HAP-1 (cell line): ENCODE results near the gene CDK13.
"Not testable (repeated sequence)": the region's sequence is repeated elsewhere in the genome, so short reads cannot be mapped to it uniquely, and the experiment has no call there.

Experiments
- DNase-seq, 2 experiments: peaks; one replicate each; pipeline ENCODE4 v3.0.0-alpha.2; 2016 to 2020; ENCODE audit warnings: low spot score in 2 of 2
- H3K27me3 ChIP-seq: fragments of 250-450 bp; sonication (Bioruptor Pico); 2 replicates; pipeline ENCODE4 v1.5.1; 2020; ENCODE audit warnings: low read depth, mild to moderate bottlenecking, moderate library complexity
- H3K36me3 ChIP-seq: fragments of 250-450 bp; sonication (Bioruptor Pico); replicated peaks from 2 replicates; pipeline ENCODE4 v1.5.1; 2020; ENCODE audit warnings: mild to moderate bottlenecking
- H3K4me1 ChIP-seq: fragments of 250-450 bp; sonication (Bioruptor Pico); 2 replicates; pipeline ENCODE4 v1.5.1; 2020; ENCODE audit warnings: mild to moderate bottlenecking
- H3K4me3 ChIP-seq: fragments of 250-450 bp; sonication (Bioruptor Pico); 2 replicates; pipeline ENCODE4 v1.5.1; 2020; ENCODE audit warnings: mild to moderate bottlenecking, moderate library complexity
- H3K9me3 ChIP-seq: fragments of 250-450 bp; sonication (Bioruptor Pico); 2 replicates; pipeline ENCODE4 v1.5.1; 2020; ENCODE audit warnings: mild to moderate bottlenecking, moderate library complexity
- in situ Hi-C: fragments of 300-500 bp; cut with MboI; formaldehyde crosslinking; loops from 3 replicates; pipeline ENCODE4 v1.14.3; 2020; ENCODE audit warnings: low sequenced_read_pairs, inconsistent platforms, mixed read lengths

The CDK13 gene

DNA sequence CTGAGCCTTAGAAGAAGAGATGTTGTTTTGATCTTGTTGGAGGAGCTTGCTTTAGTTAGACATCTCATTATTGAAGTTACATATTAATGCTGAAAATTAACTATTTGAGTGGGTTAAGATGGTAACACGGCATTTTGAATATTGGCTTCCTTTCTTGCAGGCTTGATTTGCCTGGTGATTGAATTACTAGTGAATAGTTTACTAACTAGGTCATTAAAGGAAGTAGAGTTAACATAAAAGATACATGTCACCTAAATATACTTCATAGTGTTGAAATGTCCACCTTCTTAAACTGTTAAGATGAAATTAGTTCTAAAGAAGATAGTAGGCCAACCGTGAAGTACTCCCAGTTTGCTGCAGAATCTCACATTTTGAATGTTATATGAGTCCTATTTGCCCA lies 165.9 kb downstream of the CDK13 start:
- in situ Hi-C loops: no loop called here
- no peak for DNase-seq

DNA sequence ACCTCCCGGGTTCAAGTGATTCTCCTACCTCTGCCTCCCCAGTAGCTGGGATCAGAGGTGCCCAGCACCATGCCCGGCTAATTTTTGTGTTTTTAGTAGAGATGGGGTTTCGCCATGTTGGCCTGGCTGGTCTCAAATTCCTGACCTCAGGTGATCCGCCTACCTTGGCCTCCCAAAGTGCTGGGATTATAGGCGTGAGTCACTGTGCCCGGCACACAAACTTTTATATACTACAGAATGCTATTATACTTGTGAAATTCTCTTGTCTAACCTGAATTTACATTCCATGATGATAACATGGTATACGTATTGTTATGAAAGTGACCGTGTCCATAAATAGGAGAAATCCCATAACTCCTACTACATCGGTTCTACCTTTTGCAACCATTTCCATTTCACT lies 167.1 kb downstream of the CDK13 start:
- H3K4me1 ChIP-seq: peaks cover 11% of the 10 kb centered on the region
- H3K36me3 ChIP-seq, H3K27me3 ChIP-seq, in situ Hi-C loops, H3K9me3 ChIP-seq, H3K4me3 ChIP-seq: not testable (repeated sequence)
- peak; percentile 29 to 33 for DNase-seq

More for the DNA sequence above, 165.9 kb downstream of the CDK13 start:
- Histone ChIP-seq H3K27me3 (no peaks in the 10 kb centered on the region), H3K36me3 (no peaks in the 10 kb centered on the region), H3K4me1 (peaks cover 11% of the 10 kb centered on the region), H3K4me3 (no peak overlapping the region), H3K9me3 (no peaks in the 10 kb centered on the region)

DNA sequence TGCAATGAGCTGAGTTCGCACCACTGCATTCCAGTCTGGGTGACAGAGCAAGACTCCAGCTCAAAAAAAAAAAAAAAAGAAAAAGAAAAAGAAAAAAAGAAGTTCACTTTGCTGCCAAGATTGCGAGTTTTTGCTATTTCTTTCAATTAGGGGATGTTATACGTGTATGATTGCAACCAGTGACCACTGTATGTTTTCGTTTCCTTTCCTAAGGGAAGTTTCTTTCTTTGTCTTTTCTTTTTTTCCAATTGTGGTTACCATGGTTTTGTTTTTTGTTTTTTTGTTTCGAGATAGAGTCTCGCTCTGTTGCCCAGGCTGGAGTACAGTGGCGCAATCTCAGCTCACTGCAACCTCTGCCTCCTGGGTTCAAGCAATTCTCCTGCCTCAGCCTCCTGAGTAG lies 168.1 kb downstream of the CDK13 start:
- H3K27me3 ChIP-seq, H3K9me3 ChIP-seq, H3K4me3 ChIP-seq, H3K36me3 ChIP-seq, DNase-seq, in situ Hi-C loops: not testable (repeated sequence)
- H3K4me1 ChIP-seq: peaks cover 11% of the 10 kb centered on the region

DNA sequence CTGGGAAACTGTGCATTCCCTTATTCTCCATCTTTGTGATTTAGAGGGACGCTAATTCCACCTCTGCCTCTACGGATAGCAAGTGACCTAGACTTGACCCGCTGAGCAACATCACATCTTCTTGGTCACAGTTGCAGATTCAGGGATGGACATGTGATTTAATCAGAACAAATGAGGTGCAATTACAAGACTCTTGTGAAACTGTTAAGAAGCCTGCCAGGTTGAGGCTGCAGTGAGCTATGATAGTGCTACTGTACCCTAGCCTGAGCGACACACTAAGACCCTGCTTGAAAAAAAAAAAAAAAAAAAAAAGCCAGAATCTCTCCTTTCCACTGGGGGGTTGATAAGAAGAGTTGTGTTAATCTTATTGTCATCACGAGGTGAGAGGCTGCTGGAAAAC lies 170.0 kb downstream of the CDK13 start:
- Histone ChIP-seq H3K36me3 (no peaks in the 10 kb centered on the region), H3K9me3 (no peaks in the 10 kb centered on the region), H3K27me3 (no peaks in the 10 kb centered on the region), H3K4me3 (no peak overlapping the region), H3K4me1 (peaks cover 11% of the 10 kb centered on the region)
- in situ Hi-C loops: no loop called here
- DNase-seq: no peak

DNA sequence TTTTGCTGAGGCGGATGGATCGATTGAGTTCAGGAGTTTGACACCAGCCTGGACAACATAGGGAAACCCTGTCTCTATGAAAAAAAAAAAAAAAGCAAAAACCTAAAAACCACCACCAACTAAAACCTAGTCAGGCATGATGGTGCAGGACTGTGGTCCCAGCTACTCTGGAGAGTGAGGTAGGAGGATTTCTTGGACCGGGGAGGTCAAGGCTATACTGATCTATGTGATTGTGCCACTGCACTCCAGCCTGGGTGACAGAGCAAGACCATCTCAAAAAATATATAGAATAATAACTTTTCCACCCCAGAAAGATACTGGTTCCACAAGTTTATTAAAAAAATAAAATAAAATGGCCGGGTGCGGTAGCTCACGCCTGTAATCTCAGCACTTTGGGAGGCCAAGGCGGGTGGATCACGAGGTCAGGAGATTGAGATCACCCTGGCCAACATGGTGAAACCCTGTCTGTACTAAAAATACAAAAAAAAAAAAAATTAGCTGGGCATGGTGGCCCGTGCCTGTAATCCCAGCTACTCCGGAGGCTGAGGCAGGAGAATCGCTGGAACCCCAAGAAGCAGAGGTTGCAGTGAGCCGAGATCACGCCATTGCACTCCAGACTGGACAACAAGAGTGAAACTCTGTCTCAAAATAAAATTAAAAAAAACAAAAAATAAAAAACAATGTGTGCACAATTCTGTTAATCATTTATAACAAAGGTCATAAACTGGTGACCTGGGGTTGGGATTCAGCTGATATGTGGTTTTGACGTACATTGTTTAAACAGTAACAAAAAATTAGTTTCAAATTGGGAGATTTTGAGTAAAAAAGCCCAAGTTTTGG lies 172.3 kb downstream of the CDK13 start:
- not testable (repeated sequence) for H3K36me3 ChIP-seq, H3K4me1 ChIP-seq

DNA sequence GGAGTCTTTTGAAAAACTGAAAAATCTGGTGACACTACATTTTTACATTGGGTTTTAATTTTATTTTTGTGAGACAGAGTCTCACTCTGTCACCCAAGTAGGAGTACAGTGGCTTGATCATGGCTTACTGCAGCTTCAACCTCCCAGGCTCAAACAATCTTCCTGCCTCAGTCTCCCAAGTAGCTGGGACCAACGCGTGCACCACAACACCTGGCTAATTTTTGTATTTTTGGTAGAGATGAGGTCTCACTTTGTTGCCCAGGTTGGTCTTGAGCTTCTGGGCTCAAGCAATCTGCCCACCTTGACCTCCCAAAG lies 172.8 kb downstream of the CDK13 start:
- Histone ChIP-seq H3K9me3 (no peaks in the 10 kb centered on the region), H3K27me3 (no peaks in the 10 kb centered on the region), H3K36me3 (no peaks in the 10 kb centered on the region), H3K4me1 (peaks cover 2% of the 10 kb centered on the region; the same call in 1 of the 2 replicates), H3K4me3 (no peak overlapping the region)
- no peak for DNase-seq
- in situ Hi-C loops: no loop called here

More for the DNA sequence above, 172.3 kb downstream of the CDK13 start:
- H3K9me3 ChIP-seq, H3K27me3 ChIP-seq, in situ Hi-C loops, DNase-seq, H3K4me3 ChIP-seq: not testable (repeated sequence)

DNA sequence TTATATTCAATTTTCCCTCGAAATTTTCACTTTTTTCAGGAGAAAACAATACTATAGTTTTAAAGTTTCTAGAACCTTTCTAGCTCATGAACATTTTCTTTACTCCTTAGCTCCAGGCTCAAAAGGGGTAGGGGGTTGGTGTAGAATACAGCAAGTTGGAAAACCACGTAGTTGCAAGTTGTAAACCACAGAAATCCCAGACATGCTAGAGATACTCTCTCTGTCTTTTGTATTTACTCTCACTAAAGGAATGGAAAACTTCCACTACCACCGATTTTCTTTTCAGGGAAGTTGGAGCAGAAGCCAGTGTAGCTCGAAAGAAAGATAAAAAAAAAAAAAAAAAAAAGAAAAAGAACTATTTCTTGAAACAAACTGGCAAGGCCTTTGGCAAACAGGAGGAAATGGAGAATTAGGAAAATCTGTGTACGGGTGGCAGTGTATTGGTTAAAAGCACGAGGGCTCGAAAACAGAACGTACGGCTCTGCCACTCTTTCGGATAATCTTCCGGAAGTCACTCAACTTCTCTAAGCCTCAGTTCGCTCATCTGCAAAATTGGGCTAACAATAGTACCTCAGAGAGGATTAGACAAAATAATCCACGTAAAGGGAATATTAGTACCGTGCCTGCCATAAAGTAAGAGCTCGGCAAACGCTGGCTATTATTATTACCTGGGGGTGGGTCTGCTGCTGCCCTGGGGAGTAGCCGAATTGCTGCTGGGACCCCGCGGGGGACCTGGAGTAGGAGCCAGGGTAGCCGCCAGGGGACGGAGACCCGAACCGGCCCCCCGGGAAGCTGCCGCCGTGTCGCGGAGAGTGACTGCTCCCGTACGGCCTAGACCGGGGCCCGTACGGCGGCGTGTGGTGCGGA lies 183.7 kb downstream of the CDK13 start:
- in situ Hi-C loops: no loop called here
- peaks cover 9% of the 10 kb centered on the region for H3K4me1 ChIP-seq
- peak overlapping the region; percentile 96 for H3K4me3 ChIP-seq
- peak in 1 of 2 experiments; percentile 21 for DNase-seq
- H3K27me3 ChIP-seq: no peaks in the 10 kb centered on the region
- H3K9me3 ChIP-seq: no peaks in the 10 kb centered on the region
- H3K36me3 ChIP-seq: no peaks in the 10 kb centered on the region

DNA sequence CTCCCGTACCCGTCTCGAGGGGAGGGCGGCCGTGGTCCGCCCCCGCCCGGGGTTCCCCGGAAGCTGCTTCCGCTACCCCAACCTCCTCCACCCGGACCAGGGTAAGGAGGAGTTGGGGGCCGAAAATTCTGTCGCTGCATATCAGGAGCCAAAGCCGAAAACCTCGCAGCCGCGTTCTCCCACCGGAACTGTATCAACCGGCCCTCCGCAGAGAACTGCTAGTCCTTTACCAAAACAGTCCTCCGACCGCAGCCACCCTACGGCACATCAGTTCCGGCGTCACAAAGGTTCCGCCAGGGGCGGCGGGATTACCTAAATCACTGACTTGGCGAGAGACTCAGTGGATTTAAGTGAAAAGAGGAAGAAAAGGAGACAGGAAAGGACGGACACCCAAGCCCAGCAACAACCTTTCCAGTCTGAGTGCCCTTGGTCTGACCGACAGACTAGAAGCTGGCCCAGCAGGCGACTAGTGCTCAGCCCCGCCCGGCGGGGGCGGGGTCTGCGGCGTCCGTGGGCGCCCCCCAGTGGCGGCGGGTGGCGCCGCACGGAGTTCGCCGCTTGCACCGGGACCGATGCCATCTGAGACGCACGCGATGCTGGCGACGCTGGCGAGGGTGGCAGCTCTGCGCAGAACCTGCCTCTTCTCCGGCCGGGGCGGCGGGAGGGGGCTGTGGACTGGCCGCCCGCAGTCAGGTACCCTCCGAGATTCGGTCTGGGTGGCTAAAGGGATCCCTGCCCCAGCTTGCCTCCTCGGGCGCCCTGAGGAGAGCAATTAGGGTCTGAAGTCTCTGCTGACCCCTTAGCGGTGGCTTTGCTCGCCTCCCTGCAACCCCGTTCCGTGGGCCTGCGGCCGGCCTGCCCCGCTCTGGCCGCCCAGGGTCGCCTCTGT lies 184.6 kb downstream of the CDK13 start, which contains the start of the genes MPLKIP and SUGCT:
Gene MPLKIP (minus strand): TSS at position 195 of the 889 bp plus-strand sequence. CDS start 55 bp downstream, at position 140.
Gene SUGCT (plus strand): TSS at position 578 of the 889 bp plus-strand sequence.
- H3K4me3 ChIP-seq: peak within 1 kb of the TSS; percentile 96
- in situ Hi-C loops: no loop called here

DNA sequence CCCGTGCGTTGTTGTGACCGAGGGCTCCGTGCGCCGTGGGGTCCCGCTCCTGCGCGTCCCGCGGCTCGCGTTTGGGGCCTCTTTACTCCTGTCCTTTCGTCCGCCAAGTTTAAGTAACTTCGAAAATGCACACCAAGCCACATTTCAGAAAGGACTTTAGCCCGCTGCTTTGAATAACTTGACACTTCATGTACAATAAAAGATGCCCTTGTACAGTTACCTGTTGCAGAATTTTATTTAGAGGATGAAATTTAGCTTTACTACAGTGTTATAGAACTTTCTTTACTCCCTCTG lies 185.2 kb downstream of the CDK13 start:
- in situ Hi-C loops: no loop called here
- H3K4me1 ChIP-seq: peaks cover 9% of the 10 kb centered on the region
- H3K36me3 ChIP-seq: no peaks in the 10 kb centered on the region
- DNase-seq: no peak
- no peaks in the 10 kb centered on the region for H3K9me3 ChIP-seq
- no peaks in the 10 kb centered on the region for H3K27me3 ChIP-seq
- H3K4me3 ChIP-seq: peak overlapping the region; percentile 96

More for the DNA sequence above, 184.6 kb downstream of the CDK13 start, which contains the start of the genes MPLKIP and SUGCT:
- Histone ChIP-seq H3K4me1 (peaks cover 9% of the 10 kb centered on the region), H3K36me3 (no peaks in the 10 kb centered on the region), H3K9me3 (no peaks in the 10 kb centered on the region), H3K27me3 (no peaks in the 10 kb centered on the region)
- peak; percentile 76 to 89 for DNase-seq

DNA sequence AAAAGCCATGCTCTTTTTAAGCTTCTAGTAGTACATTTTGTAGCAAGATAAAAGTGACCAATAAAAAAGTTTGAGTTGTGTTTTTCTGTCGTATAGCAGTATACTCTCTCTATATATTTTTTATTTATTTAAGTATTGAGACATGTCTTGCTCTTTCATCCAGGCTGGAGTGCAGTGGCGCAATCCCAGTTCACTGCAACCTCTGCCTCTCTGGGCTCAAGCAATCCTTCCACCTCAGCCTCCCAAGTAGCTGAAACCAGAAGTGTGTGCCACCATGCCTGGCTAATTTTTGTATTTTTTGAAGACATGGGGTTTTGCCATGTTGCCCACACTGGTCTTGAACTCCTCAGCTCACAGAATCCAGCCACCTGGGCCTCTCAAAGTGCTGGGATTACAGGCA lies 187.5 kb downstream of the CDK13 start:
- no peak for DNase-seq
- Histone ChIP-seq H3K4me1 (peaks cover 9% of the 10 kb centered on the region; the same call in 1 of the 2 replicates), H3K4me3 (no peak overlapping the region), H3K9me3 (no peaks in the 10 kb centered on the region), H3K36me3 (no peaks in the 10 kb centered on the region), H3K27me3 (no peaks in the 10 kb centered on the region)
- in situ Hi-C loops: no loop called here

DNA sequence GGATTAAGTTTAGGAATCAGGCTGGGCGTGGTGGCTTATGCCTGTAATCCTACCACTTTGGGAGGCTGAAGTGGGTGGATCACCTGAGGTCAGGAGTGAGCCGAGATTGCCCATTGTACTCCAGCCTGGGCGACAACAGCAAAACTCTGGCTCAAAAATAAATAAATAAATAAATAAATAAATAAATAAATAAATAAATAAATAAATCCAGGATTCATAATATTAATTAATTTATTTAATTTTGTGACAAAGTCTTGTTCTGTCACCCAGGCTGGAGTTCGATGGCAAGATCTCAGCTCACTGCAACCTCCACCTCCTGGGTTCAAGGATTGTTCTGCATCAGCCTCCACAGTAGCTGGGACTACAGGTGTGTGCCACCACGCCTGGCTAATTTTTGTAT lies 188.9 kb downstream of the CDK13 start:
- Histone ChIP-seq H3K36me3 (no peaks in the 10 kb centered on the region), H3K4me3 (no peak overlapping the region), H3K4me1 (peaks cover 4% of the 10 kb centered on the region; the same call in 1 of the 2 replicates), H3K9me3 (no peaks in the 10 kb centered on the region), H3K27me3 (no peaks in the 10 kb centered on the region)
- in situ Hi-C loops: no loop called here
- no peak for DNase-seq

DNA sequence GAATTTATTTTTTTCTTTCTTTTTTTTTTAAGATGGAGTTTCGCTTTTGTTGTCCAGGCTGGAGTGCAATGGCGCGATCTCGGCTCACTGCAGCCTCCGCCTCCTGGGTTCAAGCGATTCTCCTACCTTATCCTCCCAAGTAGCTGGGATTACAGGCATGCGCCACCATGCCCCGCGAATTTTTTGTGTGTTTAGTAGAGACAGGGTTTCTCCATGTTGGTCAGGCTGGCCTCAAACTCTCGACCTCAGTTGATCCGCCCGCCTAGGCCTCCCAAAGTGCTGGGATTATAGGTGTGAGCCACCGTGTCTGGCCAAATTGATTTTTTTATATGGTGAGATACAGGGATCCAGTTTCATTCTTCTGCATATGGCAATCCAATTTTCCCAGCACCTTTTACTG lies 189.8 kb downstream of the CDK13 start:
- H3K4me1 ChIP-seq, H3K4me3 ChIP-seq, H3K27me3 ChIP-seq, H3K9me3 ChIP-seq, H3K36me3 ChIP-seq, in situ Hi-C loops, DNase-seq: not testable (repeated sequence)

DNA sequence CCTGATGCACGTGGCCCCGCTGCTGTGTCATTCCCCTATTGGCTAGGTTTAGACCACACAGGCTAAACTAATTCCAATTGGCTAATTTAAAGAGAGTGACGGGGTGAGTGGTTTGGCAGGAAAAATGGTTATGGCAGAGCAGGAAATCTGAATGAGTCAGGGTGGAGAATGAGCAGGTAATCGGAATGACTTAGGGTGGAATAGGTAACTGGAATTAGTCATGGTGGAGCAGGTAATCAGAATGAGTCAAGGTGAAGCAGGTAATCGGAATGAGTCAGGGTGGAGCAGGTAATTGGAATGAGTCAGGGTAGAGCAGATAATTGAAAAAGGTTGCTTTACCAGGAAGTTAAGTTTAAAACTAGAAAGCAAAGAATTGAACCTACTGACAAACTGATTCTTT lies 191.9 kb downstream of the CDK13 start:
- DNase-seq: not testable (repeated sequence)

More for the DNA sequence above, 191.9 kb downstream of the CDK13 start:
- H3K27me3 ChIP-seq, H3K9me3 ChIP-seq, H3K4me1 ChIP-seq, in situ Hi-C loops, H3K36me3 ChIP-seq, H3K4me3 ChIP-seq: not testable (repeated sequence)
